Femur (tissue), 1 donor: ENCODE measurements around the gene TMEM79.

ENCODE experiments used
- DNase-seq: peaks from one replicate; pipeline ENCODE4 v3.0.0-alpha.2; 2017

Gene TMEM79

GRCh38 chr1:156284112-156284511, at the start of gene TMEM79:
Gene TMEM79, plus strand, starts transcription at chr1:156284325. Its CDS starts 902 bp downstream, at chr1:156285227.
- no peak for DNase-seq

- DNase-seq: no peak
These were observed 48.0 kb upstream of the TMEM79 start for GRCh38 chr1:156236164-156236563.

GRCh38 chr1:156238248-156238647, 45.9 kb upstream of the TMEM79 start:
- DNase-seq: no peak

DNA sequence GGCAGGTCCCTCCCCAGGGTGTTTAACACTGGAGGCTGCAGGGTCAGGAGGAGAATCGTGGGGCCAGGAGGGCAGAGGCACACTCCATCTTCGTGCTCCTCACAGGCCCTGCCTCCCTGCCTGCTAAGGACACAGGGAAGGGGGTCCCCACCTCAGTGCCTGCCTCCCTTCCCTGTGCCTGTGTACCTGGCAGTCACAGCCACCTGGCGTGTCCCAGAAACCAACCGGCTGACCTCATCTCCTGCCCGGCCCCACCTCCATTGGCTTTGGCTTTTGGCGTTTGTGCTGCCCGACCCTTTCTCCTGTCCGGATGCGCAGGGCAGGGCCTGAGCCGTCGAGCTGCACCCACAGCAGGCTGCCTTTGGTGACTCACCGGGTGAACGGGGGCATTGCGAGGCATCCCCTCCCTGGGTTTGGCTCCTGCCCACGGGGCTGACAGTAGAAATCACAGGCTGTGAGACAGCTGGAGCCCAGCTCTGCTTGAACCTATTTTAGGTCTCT, 42.8 kb upstream of the TMEM79 start:
- DNase-seq: peak; percentile 65

DNA sequence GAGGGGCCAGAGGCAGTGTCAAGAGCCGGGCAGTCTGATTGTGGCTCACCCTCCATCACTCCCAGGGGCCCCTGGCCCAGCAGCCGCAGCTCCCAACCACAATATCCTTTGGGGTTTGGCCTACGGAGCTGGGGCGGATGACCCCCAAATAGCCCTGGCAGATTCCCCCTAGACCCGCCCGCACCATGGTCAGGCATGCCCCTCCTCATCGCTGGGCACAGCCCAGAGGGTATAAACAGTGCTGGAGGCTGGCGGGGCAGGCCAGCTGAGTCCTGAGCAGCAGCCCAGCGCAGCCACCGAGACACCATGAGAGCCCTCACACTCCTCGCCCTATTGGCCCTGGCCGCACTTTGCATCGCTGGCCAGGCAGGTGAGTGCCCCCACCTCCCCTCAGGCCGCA, 42.2 kb upstream of the TMEM79 start, which contains the start of gene BGLAP:
Gene BGLAP, plus strand, starts transcription at position 259 of the 400 bp plus-strand sequence. Its CDS starts 48 bp downstream, at position 307.
- no peak for DNase-seq

GRCh38 chr1:156242738-156243137, 41.4 kb upstream of the TMEM79 start:
- no peak for DNase-seq

- no peak for DNase-seq
These were observed 40.0 kb upstream of the TMEM79 start for GRCh38 chr1:156244126-156244525.

- no peak for DNase-seq
These were observed 39.4 kb upstream of the TMEM79 start for GRCh38 chr1:156244712-156245111.

DNA sequence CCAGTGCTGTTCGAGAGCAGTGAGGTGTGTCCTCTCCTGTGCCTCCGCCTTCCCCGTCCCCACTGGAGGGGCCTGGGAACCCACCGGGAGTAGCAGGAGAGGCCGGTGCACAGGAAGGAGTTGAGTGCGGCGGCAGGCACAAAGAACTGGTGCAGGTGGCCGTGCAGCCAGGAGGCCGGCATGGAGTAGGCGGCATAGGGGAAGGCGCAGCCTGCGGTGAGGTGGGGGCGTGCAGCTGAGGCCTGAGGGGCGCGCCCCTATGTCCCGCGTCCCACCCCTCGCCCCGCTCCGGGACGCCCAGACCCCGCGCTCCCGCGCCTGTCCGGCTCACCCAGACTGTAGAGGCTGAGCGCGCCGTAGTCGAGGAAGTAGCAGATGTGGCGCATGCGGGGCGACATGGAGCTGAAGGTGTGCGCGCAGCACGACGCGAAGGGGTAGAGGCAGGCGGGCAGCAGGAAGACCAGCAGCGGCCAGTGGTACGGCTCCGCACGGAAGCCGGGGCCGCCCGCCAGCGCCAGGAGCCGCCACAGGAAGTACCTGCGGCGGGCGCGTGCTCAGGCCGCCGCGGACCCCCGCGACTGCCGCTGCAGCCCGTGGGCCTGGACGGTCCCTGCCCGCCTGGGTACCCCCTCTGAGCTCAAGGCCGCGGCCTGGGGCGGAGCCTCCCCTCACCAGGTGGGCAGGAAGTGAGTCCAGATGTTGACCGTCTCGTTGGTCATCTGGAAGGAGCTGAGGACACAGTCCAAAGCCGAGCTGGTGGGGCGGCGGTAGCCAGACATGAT, 38.5 kb upstream of the TMEM79 start:
- DNase-seq: no peak

GRCh38 chr1:156246241-156246780, 37.8 kb upstream of the TMEM79 start:
- DNase-seq: no peak

DNA sequence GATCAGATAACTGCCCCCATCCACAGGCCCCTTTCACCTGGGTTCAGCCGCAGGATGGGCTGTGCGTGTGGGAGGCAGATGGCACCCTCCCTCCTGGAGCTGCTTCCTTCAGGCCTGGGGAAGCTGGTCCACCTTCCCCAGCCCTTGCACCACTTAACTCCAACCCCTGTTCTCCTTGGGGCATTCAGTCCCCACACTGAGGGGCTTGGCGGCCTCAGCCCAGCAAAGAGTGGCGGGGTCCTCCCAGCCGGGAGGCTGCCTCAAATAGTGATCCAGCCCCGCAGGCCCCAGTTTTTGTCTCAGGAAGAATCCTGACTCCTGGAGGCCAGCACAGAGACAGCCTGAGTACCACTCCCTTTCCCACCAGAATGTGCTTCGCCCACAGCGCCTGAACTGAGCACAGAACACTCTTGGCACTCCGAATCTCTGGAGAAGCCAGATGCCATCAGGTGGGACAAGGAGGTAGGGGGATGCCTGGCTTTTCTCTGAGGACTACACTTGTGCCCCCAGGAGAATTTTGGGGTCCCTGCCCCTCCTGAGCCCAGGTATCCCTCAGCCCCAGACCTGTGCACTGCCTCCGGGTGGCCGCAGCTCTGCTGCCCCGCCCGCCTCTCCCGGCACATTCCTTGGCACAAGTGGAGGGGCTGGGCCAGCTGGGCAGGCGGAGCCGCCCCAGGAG, 37.2 kb upstream of the TMEM79 start:
- DNase-seq: no peak

GRCh38 chr1:156247460-156248322, 36.4 kb upstream of the TMEM79 start, which contains the start of gene PAQR6:
Gene PAQR6, minus strand, starts transcription at chr1:156248056. Its CDS starts 1,325 bp downstream, at chr1:156246731.
- no peak for DNase-seq

- no peak for DNase-seq
These were observed 35.8 kb upstream of the TMEM79 start for GRCh38 chr1:156248323-156248683.

DNA sequence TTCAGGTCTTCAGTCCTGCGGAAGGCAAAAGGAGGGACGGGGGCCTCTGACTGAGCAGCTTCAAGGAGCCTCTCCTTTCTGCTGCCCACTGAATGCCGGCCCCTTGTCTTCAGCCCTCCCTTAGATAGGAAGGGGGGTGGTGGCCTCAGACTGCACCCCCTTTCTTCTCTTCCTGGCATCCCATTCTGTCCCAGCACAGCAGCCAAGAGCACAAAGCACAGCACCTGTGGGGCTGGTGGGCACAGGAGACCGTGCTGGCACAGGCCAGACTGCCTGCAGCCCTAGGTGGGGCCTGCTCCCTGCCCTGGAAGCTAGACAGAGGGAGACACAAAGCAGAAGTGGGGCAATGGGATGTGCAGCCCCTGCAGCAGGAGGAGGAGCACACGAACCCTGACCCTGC, 34.5 kb upstream of the TMEM79 start:
- DNase-seq: no peak

DNA sequence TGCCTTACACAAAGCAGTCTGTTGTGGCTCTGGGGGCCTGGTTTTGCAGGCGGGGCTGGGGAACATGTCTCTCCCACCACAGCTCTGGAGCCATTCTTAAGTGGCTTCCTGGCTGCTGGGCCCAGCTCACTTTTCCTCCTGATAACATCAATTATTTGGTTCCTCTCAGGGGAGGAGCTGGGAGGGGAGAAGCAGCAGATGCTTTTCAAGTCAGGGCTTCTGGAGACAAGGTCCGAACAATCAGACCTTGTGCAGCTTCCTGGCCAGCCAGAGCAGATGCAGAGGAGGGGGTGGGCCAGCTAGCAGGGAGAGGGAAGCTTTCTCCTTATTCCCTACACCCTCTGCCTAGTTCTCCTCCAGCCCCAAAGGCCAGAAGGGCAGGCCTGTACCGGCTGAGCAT, 32.6 kb upstream of the TMEM79 start:
- no peak for DNase-seq

GRCh38 chr1:156253634-156254033, 30.5 kb upstream of the TMEM79 start:
- DNase-seq: no peak

GRCh38 chr1:156257711-156258110, 26.4 kb upstream of the TMEM79 start:
- no peak for DNase-seq

- DNase-seq: no peak
These were observed 25.3 kb upstream of the TMEM79 start for GRCh38 chr1:156258859-156259258.

DNA sequence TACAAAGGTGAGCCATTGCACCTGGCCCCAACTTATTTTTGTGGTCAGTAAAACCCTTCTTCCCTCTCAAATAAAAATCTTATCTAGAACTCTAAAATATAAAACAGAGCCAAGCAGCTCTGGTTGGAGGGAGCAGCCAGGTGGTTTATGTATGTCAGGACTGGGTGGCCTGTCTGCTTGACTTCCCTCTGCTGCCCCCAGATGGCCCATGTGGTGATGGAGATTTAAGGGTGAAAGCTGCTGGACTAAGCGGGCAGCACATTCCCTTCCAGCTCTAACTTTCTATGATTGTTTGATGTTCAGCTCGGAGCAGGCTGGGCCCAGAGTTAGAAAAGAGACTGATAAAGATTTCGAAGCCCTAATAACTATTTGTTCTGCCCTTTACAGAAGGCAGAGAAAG, 24.3 kb upstream of the TMEM79 start:
- DNase-seq: no peak

DNA sequence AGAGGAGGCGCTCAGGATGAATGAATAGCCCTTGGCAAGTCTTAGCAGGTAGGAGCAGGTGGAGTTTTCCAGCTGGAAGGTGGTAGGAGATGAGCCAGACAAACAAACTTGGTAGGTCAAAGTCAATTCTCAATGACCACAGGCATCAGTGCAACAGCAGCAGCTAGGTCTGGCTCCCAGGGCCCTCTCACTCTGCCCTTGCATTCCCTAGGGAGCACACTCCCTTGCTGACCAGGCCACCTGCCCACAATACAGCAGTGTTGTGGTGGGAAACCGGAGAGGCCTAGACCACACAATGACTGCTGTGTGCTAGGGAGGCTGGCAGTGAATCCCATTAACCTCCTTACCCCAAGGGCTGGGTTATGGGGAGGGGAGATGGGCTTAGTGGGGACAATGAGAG, 23.2 kb upstream of the TMEM79 start:
- no peak for DNase-seq

- no peak for DNase-seq
These were observed 21.5 kb upstream of the TMEM79 start for GRCh38 chr1:156262461-156263287.

- DNase-seq: no peak
These were observed 20.9 kb upstream of the TMEM79 start for GRCh38 chr1:156263288-156263655.
